GM12864 (cell line): ENCODE results near the gene CUL2.
"Not testable (repeated sequence)": the region's sequence is repeated elsewhere in the genome, so short reads cannot be mapped to it uniquely, and the experiment has no call there.

Source experiments
- DNase-seq: peaks from one replicate; pipeline ENCODE4 v3.0.0-alpha.2; 2011; ENCODE audit warnings: low read depth
- H3K4me3 ChIP-seq: 2 replicates; pipeline ENCODE4 v1.5.1; 2011; ENCODE audit warnings: mild to moderate bottlenecking, low read depth, low read length, control low read depth
- CTCF ChIP-seq: IDR thresholded peaks from 2 replicates; pipeline ENCODE4 v1.5.1; 2011; ENCODE audit warnings: low read depth, mild to moderate bottlenecking, moderate library complexity, low read length, control low read depth, inconsistent platforms; ENCODE audit errors: missing control alignments

Gene CUL2

GRCh38 chr10:34999532-34999931 is 90.6 kb downstream of the CUL2 start:
- H3K4me3 ChIP-seq = no peak overlapping the region
- no peak for DNase-seq
- no peak for TF ChIP-seq CTCF

DNA sequence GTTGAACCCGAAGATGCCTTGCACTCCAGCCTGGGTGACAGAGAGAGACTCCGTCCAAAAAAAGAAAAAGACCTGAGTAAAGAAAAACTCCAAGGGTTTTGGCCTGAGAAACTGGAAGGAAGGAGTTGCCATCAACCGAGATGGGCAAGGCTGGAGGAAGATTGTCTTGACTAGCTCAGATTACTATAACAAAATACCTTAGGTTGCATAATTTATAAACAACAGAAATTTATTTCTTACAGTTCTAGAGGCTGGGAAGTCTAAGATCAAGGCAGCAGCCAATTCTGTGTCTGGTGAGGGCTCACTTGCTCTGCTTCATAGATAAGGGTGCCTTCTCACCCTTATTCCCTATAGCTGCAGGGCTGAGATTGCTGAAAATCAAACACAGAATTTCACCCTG is 91.2 kb downstream of the CUL2 start:
- H3K4me3 ChIP-seq = no peak overlapping the region
- TF ChIP-seq CTCF = no peak
- no peak for DNase-seq

DNA sequence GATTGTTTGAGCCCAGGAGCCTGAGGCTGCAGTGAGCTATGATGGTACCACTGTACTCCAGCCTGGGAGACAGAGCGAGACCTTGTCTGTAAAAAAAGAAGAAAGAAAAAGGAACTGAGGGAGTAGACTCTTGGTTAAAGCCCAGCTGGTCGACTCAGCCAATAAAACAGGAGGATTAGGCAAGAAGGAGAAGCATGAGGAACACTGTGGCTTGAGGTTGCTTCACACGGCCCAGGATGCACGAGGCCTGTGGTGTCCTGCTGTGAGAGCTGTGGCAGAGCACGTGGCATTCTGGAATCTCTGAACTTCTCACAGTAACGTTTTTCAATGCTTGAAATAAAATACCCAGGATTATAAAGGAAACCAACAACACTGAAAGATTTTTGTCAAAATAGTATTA is 93.3 kb downstream of the CUL2 start:
- H3K4me3 ChIP-seq = no peak overlapping the region
- no peak for DNase-seq
- TF ChIP-seq CTCF = no peak

GRCh38 chr10:34995925-34996324 is 94.2 kb downstream of the CUL2 start:
- no peak overlapping the region for H3K4me3 ChIP-seq
- TF ChIP-seq CTCF = no peak
- DNase-seq = no peak

DNA sequence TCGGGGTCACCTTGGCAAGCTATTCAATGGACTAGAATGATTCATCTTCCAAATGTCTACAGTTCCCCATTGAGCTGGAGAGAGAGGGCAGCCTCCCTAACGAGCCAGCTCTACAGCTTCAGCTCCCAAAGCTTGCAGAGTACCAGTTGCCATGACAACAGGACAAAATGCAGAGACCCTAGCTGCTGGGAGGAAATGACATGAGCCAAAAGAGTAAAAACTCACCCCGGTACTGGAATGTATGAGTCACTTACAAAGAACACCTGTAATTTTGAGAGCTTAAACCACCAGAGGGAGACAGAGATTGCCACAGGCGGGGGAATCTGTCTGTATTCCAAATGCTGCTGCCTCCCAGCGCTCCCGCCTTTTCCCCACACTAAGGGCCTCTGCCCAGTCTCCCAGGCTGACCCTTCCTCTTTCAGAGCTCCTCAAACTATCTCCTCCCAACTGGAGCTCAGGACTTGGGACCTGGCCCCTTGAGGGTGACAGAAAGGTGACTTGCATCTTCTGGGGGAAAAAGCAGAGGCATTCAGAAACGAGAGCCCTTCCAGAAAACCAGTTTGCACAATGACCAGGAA is 95.5 kb downstream of the CUL2 start:
- DNase-seq = peak; percentile 51
- no peak overlapping the region for H3K4me3 ChIP-seq
- peak; percentile 75 for TF ChIP-seq CTCF

DNA sequence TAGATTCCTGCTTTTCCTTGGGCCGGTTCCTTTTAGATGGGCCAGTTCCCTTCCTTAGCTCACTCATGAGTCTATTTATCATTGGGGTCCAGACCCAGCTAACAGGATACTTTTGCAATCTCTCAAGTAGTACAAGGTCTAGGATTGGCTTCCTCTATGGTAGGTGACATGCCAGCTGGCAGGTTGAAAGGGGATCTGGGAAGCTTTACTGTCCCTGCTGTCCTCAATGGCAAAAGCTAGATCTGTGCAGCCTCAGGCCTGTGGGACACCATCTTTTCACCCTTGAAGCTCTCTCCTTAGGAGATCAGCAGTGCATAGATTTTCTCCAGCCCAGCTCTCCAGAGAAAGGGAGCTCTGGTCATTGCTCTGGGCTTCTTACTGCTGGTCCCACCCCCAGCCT is 96.4 kb downstream of the CUL2 start:
- H3K4me3 ChIP-seq = no peak overlapping the region
- no peak for TF ChIP-seq CTCF
- no peak for DNase-seq

DNA sequence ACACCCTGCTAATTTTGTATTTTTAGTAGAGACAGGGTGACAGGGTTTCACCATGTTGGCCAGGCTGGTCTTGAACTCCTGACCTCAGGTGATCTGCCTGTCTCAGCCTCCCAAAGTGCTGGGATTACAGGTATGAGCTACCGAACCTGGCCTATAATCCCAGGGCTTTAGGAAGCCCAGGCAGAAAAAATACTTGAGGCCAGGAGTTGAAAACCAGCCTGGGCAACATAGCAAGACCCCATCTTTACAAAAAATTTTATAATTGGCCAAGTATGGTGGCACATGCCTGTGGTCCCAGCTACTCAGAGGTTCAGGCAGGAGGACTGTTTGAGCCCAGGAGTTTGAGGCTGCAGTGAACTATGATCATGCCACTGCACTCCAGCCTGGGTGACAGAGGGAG is 99.0 kb downstream of the CUL2 start:
- not testable (repeated sequence) for DNase-seq, H3K4me3 ChIP-seq
